ENCODE measurements around the gene CFDP1.

CFDP1 gene

GRCh38 chr16:75432828-75433731 lies at the start of gene CFDP1:
CFDP1 (minus strand) TSS chr16:75433503; CDS start chr16:75433352, 151 bp downstream.
- peak; percentile 94 for DNase-seq

GRCh38 chr16:75482434-75483205 lies 49.3 kb upstream of the CFDP1 start:
- DNase-seq: no peak

DNA sequence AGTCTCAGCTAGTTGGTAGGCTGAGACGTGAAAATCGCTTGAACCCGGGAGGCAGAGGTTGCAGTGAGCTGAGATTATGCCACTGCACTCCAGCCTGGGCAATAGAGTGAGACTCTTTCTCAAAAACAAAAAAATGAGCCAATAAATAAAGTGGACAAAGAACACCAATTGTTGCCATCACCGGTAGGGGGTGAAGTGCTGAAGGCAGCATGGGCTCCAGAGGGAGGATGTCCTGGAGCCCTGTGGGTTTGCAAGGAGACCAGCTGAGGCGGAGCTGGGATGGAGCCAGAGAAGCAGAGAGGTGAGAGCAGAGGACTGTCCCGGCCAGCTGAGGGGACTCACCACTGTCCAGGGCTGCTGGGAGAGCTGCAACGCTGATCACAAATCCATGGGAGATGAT lies 48.2 kb upstream of the CFDP1 start:
- DNase-seq: no peak

DNA sequence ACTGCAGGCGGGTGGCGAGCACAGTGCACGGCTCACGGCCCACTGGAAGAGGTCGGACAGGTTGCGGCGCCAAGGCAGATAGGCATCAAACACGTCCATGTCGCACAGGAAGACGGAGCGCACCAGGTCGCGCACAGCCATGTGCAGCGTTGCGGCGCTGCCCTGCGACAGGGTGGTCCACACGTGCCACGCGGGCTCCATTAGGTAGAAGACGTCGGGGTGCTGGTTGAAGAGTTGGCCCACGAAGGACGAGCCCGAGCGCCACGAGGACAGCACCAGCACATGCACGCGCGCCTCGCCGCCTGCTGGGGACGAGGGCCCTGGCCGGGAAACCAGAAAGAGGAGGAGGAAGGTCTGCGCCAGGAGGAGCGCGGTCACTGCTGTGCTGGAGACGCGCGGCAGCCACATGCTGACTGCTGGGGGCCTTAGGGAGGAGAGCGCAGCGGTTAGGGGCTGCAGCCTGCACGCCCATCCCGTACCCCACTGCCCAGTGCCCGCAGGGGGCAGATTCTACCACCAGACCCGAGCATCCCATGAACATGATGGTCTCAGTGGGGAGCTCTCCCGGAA lies 46.2 kb upstream of the CFDP1 start:
- DNase-seq: no peak

DNA sequence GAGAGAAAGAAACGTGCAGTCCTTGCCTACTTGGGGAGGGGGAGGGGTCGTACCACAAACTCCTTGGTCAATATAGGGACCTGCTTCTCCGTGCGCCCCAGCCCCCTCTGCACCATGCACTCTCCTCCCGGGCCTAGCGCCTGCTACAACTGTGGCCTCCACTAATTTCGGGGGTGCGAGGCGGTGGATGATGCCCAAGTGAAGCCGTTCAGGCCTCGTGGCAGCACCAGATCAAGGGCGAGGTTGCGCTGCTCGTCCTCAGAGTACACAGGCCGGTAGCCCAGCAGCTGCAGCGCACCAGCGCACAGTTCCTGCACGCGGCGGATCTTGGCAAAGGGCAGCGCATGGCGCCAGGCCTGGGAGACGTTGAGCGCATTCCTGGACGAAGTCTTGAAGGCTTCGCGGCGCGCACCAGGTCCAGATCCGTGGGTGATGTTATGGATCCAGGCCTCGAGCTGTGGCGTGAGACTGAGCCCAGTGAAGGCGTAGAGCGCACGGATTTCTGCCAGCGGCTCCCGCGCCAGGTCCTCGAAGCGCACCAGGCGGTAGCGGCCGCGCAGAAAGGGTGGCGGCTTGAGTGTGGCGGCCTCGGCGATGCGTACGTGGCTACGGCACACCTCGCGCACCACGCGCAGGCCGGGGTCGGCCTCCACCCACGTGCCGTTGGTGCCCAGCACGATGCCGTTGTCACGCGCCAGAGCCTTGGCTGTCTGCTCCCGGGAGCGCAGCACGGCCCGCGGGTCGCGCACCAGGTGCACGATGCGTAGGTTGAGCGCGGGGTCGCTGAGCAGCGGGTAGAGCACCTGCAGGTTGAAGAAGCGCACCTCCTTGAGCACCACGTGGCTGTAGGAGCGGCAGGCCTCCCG lies 45.4 kb upstream of the CFDP1 start:
- no peak for DNase-seq

DNA sequence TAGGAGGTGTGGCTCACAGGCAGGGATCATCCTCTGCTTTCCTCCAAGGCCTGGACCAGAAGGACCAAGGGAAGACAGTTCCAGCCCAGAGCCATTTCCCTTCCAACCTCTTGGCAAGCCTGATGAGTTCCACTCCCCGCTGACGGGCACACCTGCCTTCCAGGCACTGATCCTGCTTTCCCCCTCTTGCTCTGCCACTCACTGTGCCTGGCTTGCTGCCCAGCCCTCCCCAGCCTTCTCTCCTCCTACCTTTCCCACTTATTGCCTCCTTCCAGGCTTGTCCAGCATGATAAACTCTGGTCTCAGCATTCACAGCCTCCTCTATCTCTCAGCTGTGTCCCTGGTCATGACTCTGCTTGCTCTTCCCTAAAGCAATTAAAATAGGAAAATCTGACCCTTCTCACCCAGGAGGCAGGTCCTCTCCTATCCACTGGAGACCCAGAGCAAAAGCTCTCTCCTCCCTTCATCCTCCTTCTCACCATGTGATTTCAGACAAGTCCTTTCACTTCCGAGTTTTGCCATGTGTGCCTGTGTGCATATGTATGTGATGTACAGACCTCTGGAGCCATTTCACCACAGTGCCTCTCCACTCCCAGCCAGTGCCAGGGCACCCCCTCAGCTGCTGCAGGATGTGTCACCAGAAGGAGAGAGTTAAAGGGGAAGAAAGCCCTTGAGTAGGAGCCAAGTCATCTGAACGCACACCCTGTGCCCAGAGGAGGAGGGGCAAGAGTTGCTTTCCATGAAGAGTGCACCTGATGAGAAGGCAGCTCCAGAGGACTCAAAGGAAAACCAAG lies 44.6 kb upstream of the CFDP1 start:
- no peak for DNase-seq

DNA sequence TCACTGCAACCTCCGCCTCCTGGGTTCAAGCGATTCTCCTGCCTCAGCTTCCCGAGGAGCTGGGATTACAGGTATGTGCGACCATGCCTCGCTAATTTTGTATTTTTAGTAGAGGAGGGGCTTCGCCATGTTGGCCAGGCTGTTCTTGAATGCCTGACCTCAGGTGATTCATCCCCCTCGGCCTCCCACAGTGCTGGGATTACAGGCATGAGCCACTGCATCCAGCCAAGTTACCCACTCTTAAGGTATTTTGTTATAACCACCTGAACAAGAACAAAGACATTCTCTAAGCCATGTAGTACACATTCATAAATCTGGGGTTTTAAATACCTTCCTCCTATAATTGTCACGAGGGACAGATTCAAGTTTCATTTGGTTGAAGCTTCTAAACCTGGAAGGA lies 43.5 kb upstream of the CFDP1 start:
- DNase-seq: no peak

DNA sequence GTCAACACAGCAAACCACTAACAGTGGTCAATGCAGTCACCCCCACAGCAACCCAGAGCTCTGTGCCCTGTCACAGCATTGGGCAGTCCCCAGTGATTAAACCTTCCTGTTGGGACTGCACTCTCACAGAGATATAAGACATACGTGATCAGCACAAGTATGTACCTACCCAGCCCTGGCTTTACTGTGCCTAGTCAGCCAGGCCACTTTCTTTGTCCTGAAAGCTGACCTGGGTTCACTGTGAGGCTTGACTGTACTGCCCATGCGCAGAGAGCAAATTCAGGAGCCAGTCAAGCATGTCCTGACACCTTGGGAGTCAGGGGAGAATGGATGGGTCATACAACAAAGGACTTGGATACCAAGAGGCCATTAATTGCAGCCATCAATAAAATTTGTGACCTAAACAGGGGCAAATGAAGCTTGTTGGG lies 42.1 kb upstream of the CFDP1 start:
- no peak for DNase-seq

- no peak for DNase-seq
Observed at GRCh38 chr16:75472908-75473877, 39.9 kb upstream of the CFDP1 start.

GRCh38 chr16:75471723-75472633 lies 38.7 kb upstream of the CFDP1 start:
- DNase-seq: peak; percentile 50

DNA sequence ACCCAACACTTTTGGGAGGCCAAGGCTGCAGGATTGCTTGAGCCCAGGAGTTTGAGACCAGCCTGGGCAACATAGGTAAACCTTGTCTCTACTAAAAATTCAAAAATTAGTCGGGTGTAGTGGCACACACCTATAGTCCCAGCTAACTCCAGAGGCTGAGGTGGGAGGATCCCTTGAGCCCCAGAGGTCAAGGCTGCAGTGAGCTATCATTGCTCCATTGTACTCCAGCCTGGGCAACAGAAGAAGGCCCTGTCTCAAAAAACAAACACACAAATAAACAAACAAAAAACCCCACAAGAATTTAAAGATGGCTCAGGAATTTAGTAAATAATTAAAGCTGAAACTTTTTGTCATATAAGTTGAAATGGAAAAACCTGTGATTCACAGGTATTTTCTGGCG lies 33.5 kb upstream of the CFDP1 start:
- DNase-seq: no peak

- DNase-seq: peak; percentile 99
Observed at GRCh38 chr16:75464122-75464918, 31.0 kb upstream of the CFDP1 start, which contains the start of gene TMEM170A. TMEM170A (minus strand) TSS chr16:75464689; CDS start chr16:75464600, 89 bp downstream.

DNA sequence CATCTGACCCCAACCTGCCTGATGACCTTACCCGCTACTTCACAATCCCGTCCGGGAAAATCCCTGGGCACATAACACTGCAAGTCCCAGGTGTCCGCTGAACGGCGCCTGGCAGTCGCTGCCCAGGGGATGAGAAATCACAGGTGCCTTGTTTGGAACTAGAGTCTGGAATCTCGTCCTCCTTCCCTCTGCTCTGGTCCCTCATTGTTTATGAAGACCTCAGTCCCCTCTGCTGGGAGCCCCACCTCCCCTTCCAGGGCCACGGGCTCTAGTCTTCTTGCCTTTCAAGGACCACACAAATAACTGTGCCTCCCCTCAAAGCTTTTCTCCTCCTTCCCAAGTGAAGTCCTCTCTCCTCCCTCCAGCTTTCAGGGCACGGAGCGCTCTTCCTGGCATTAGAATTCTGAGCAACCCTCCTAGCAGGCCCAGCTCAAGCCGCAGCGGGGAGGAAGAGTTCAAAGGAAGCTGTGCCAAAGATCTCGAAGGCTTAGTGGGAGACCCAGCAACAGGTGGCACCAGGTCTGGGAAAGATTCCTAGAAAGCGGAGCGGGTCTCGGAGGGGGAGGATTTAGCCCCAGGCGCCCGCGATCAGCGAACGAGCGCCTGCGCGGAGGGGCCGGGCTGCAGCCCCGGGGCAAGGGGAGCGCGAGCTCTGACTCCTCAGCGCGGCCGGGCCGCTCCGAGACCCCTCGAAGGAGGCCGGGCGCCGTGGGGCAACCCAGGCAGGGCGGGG lies 30.3 kb upstream of the CFDP1 start:
- DNase-seq: peak; percentile 19

DNA sequence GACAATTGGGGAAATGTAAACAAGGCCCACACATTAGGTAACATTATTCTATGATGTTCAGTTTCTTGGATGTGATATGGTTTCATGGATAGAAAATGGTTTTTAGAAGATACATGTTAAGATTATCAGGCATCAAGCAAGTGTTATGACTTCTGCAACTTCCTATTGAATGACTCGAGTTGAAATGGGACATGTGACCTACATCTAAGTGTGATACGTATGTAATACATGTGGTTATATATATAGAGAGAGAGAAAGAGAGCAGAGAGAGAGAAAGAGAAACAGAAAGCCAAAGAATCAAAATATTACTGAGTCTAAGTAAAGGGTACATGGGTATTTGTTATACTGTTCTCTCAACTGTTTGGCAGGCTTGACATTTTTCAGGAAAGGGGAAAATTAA lies 29.5 kb upstream of the CFDP1 start:
- DNase-seq: no peak

DNA sequence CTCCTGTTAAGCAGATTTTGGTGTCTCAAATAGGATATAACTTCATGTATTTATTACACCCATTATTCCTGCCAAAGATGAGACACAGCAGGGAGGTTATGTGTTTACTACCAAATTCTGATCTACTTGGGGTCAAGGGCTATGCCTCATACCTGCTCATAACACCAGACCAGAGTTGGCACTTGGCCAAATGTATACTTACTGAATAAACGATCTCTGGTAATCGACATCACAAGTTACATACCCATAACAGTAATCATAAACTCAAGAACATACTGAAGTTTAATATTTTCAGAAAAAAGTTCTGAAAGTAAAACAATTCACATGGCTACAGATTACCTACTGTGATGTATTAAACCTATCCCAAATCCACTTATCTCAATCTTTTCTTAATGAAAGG lies 28.3 kb upstream of the CFDP1 start:
- no peak for DNase-seq

- DNase-seq: peak; percentile 43
Observed at GRCh38 chr16:75460446-75460845, 27.1 kb upstream of the CFDP1 start.

DNA sequence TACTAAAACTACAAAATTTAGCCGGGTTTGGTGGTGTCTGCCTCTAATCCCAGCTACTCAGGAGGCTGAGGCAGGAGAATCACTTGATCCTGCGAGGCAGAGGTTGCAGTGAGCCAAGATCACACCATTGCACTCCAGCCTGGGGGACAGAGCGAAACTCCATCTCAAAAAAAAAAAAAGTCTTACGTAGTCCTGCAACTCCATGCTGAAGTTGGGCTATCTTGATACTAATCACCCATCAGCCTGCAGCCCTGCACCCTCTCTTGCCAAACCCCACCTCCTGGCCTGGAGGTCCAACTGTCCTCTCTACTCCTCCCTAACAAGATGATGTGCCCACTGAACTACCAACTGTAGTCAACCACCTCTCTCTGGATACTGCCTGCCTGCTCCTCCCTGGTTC lies 26.4 kb upstream of the CFDP1 start:
- DNase-seq: no peak

- DNase-seq: no peak
Observed at GRCh38 chr16:75458439-75458838, 25.1 kb upstream of the CFDP1 start.
